Upper lobe of right lung (tissue), 1 donor: ENCODE results near the gene CACTIN. TPM values are rescaled to one million over a fixed set of nuclear protein-coding genes. Genes with fewer than 3 reads are reported as not detected.
A peak's percentile ranks its signal among the peaks of the same experiment; 100 is the strongest.
"Not testable (repeated sequence)": the region's sequence is repeated elsewhere in the genome, so short reads cannot be mapped to it uniquely, and the experiment has no call there.

Experiments
- ATAC-seq: fragments of 200-7000 bp; cut with Tn5 transposase; one replicate; pipeline ENCODE4 v1.9.1; 2020; ENCODE audit warnings: mild to moderate bottlenecking, moderate library complexity
- DNase-seq: peaks from one replicate; pipeline ENCODE4 v3.0.0-alpha.2; 2020
- H3K27ac ChIP-seq: fragments of 200-600 bp; one replicate; pipeline ENCODE4 v1.8.0; 2022
- H3K27me3 ChIP-seq: fragments of 200-600 bp; one replicate; pipeline ENCODE4 v1.8.0; 2022; ENCODE audit warnings: mild to moderate bottlenecking
- H3K36me3 ChIP-seq: fragments of 200-600 bp; one replicate; pipeline ENCODE4 v1.8.0; 2022
- H3K4me1 ChIP-seq: fragments of 200-600 bp; one replicate; pipeline ENCODE4 v1.8.0; 2022
- H3K4me3 ChIP-seq: fragments of 200-600 bp; one replicate; pipeline ENCODE4 v1.8.0; 2022; ENCODE audit warnings: mild to moderate bottlenecking
- H3K9me3 ChIP-seq: fragments of 200-600 bp; one replicate; pipeline ENCODE4 v1.8.0; 2022
- CTCF ChIP-seq: fragments of 200-600 bp; IDR thresholded peaks from one replicate; pipeline ENCODE4 v1.8.0; 2022; ENCODE audit warnings: antibody characterized with exemption
- intact Hi-C: fragments of 100-400 bp; cut with DNase I; formaldehyde crosslinking; loops from one replicate; pipeline ENCODE4 v1.11.0; 2022
- total RNA-seq: library from RNA; stranded (reverse); fragmentation: NEBNext Ultra II Directional; extraction: Animal tissue kit (Norgen Biotek cat#: 25700); gene quantifications from one replicate; pipeline ENCODE4 v1.2.1, GENCODE V29; 2021
- donor health status: DM: no; HTN: yes; CAD: no; lungs with severe emphysema.

Gene CACTIN
- total RNA-seq, 1 donor from 2014 or later, result 24.3 TPM

- Histone ChIP-seq H3K27me3 (peaks cover 19% of the 10 kb centered on the region), H3K4me1 (peaks cover 3% of the 10 kb centered on the region), H3K36me3 (no peaks in the 10 kb centered on the region), H3K27ac (no peak overlapping the region), H3K9me3 (no peaks in the 10 kb centered on the region), H3K4me3 (peak overlapping the region; percentile 47)
- ATAC-seq, result peak; percentile 37
- intact Hi-C loops, result loop anchor here (5.0 kb wide), 1 partner anchor 36 kb away; no protein-coding TSS in a partner anchor
- DNase-seq, result no peak
- peak; percentile 59 for TF ChIP-seq CTCF
Measured at GRCh38 chr19:3586127-3586626, 40.4 kb downstream of the CACTIN start.

DNA sequence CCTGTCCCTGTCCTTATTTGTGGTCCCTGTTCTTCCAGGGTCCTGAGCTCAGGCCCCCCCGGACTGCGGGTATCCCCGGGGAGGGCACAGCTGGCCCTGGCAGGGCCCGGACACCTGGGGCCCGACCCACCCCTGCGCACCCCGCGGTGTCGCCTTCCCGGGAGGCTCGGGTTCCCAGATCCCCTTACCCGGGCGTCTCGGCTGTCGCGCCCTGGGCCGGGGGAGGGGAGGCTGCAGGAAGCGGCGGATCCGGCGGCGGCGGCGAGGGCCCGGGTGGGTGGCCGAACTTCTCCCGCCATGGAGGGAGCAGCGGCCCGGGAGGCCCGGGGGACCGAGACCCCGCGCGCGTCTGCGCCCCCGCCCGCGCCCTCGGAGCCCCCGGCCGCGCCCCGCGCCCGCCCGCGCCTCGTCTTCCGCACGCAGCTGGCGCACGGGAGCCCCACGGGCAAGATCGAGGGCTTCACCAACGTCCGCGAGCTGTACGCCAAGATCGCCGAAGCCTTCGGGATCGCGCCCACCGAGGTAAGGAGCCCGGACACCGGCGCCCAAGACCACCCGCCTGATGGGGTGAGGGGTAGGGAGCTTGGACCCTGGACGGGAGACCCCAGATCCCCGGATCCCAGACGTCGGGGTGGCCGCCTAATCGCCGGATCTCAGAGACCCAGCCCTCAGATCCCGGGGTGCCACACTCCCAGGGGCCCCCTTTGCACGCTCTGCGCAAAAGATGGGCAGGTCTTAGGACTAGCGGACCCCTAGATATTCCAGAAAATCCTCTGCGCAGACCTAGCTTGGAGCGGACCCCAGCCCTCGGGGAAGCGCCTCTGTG lies 41.1 kb downstream of the CACTIN start, which contains the start of gene GIPC3:
Gene GIPC3, plus strand, starts transcription at position 178 of the 826 bp plus-strand sequence. Its CDS starts 120 bp downstream, at position 298.
- H3K36me3 ChIP-seq, result no peaks in the 10 kb centered on the region
- peak; percentile 13 for ATAC-seq
- intact Hi-C loops, result loop anchor here (5.0 kb wide), 1 partner anchor 37 kb away; no protein-coding TSS in a partner anchor
- no peak within 1 kb of the TSS for H3K27ac ChIP-seq
- H3K4me1 ChIP-seq, result peaks cover 3% of the 10 kb centered on the region
- no peaks in the 10 kb centered on the region for H3K9me3 ChIP-seq
- peak within 1 kb of the TSS; percentile 47 for H3K4me3 ChIP-seq
- no peak for DNase-seq
- peaks cover 19% of the 10 kb centered on the region for H3K27me3 ChIP-seq
- TF ChIP-seq CTCF, result no peak

DNA sequence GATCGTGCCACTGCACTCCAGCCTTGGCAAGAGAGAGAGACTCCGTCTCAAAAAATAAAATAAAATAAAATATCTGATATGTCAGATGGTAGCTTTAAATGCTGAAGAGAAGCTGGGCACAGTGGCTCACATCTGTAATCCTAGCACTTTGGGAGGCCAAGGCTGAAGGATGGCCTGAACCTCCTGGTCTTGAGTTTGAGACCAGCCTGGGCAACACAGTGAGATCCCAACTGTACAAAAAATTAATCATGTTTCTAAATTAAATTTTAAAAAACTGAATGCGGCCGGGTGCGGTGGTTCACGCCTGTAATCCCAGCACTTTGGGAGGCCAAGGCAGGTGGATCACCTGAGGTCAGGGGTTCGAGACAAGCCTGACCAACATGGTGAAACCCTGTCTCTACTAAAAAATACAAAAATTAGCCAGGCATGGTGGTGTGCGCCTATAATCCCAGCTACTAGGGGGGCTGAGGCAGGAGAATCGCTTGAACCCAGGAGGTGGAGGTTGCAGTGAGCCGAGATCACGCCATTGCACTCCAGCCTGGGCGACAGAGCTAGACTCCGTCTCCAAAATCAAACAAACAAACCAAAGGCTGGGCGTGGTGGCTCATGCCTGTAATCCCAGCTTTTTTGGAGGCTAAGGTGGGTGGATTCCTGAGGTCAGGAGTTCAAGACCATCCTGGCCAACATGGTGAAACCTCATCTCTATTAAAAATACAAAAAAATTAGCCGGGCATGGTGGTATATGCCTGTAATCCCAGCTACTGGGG lies 42.4 kb downstream of the CACTIN start:
- H3K27me3 ChIP-seq, result peaks cover 19% of the 10 kb centered on the region
- H3K4me1 ChIP-seq, H3K27ac ChIP-seq, ATAC-seq, H3K4me3 ChIP-seq, DNase-seq, H3K9me3 ChIP-seq, H3K36me3 ChIP-seq, intact Hi-C loops: not testable (repeated sequence)

DNA sequence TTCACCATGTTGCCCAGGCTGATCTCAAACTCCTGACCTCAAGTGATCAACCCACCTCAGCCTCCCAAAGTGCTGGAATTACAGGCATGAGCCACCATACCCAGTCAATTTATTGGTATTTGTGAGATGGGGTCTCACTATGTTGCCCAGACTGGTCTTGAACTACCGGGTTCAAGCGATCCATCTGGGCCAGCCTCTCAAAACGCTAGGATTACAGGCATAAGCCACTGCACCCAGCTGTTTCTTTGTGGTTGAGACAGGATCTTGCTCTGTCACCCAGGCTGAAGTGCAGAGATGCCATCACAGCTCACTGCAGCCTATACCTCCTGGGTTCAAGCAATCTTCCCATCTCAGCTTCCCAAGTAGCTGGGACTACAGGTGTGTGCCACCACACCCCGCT lies 44.8 kb downstream of the CACTIN start:
- H3K4me3 ChIP-seq, H3K9me3 ChIP-seq, intact Hi-C loops, H3K27ac ChIP-seq, H3K36me3 ChIP-seq, ATAC-seq, DNase-seq, H3K4me1 ChIP-seq: not testable (repeated sequence)
- H3K27me3 ChIP-seq, result peaks cover 19% of the 10 kb centered on the region

- TF ChIP-seq CTCF, result no peak
- H3K4me1 ChIP-seq, result peaks cover 6% of the 10 kb centered on the region
- H3K9me3 ChIP-seq, result no peaks in the 10 kb centered on the region
- ATAC-seq (peak; percentile 9), DNase-seq (no peak)
- intact Hi-C loops, result no loop called here
- H3K36me3 ChIP-seq, result no peaks in the 10 kb centered on the region
- H3K27me3 ChIP-seq, result peaks cover 12% of the 10 kb centered on the region
- H3K4me3 ChIP-seq, result no peak overlapping the region
- no peak overlapping the region for H3K27ac ChIP-seq
Measured at GRCh38 chr19:3580156-3580934, 46.2 kb downstream of the CACTIN start.

DNA sequence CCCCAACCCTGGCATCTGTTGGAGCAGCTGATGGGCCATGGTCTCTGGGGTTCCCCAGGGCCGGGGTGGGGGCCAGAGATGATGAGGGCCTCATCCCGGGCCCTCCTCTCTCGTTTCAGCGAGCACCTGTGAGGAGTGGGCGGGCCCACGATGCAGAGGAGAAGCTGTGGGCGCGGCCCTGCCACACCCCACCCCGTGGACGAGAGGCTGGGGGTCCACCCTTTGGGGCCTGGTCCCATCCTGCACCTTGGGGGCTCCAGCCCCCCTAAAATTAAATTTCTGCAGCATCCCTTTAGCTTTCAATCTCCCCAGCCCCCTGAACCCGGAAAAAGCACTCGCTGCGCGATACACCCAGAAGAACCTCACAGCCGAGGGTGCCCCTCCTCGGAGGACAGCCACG lies 48.2 kb downstream of the CACTIN start:
- no peaks in the 10 kb centered on the region for H3K36me3 ChIP-seq
- no peak overlapping the region for H3K4me3 ChIP-seq
- intact Hi-C loops, result no loop called here
- H3K27me3 ChIP-seq, result no peaks in the 10 kb centered on the region
- TF ChIP-seq CTCF, result no peak
- H3K27ac ChIP-seq, result no peak overlapping the region
- DNase-seq, result no peak
- ATAC-seq, result no peak
- no peaks in the 10 kb centered on the region for H3K9me3 ChIP-seq
- H3K4me1 ChIP-seq, result peaks cover 9% of the 10 kb centered on the region
